Adrenal gland (tissue), 5 donors: ENCODE measurements around the gene MYO18A.

Source experiments
- CTCF ChIP-seq, 6 experiments: fragments of 450-650 bp in 4 of 6; fragments of 200-600 bp in 2 of 6; sonication (generic) in 1 of 6; IDR thresholded peaks; 1 replicate in 5 of 6; 2 replicates in 1 of 6; pipeline versions ENCODE4 v1.5.1 to v1.8.0; 2016 to 2021; ENCODE audit warnings: antibody characterized with exemption in 6 of 6, mild to moderate bottlenecking in 2 of 6, moderate library complexity in 1 of 6
- POLR2A ChIP-seq, 2 donors: fragments of 450-650 bp; IDR thresholded peaks; one replicate each; pipeline ENCODE4 v1.6.1; 2017; ENCODE audit warnings: antibody characterized with exemption in 2 of 2, mild to moderate bottlenecking in 2 of 2, moderate library complexity in 1 of 2
- donor health status: DM: no; HTN: no; CAD: no.

- TF ChIP-seq POLR2A (IDR thresholded peaks at IDR 0.05) = no peak
- no peak for TF ChIP-seq CTCF (IDR thresholded peaks at IDR 0.05)
These were observed 60.9 kb downstream of the MYO18A start for GRCh38 chr17:29119265-29119664.
